ENCODE data around the gene HPD. TPM values are rescaled to one million over a fixed set of nuclear protein-coding genes. Genes with fewer than 3 reads are reported as not detected.

The HPD gene
- total RNA-seq, 1 experiment from 2014 or later = 0.39 TPM

DNA sequence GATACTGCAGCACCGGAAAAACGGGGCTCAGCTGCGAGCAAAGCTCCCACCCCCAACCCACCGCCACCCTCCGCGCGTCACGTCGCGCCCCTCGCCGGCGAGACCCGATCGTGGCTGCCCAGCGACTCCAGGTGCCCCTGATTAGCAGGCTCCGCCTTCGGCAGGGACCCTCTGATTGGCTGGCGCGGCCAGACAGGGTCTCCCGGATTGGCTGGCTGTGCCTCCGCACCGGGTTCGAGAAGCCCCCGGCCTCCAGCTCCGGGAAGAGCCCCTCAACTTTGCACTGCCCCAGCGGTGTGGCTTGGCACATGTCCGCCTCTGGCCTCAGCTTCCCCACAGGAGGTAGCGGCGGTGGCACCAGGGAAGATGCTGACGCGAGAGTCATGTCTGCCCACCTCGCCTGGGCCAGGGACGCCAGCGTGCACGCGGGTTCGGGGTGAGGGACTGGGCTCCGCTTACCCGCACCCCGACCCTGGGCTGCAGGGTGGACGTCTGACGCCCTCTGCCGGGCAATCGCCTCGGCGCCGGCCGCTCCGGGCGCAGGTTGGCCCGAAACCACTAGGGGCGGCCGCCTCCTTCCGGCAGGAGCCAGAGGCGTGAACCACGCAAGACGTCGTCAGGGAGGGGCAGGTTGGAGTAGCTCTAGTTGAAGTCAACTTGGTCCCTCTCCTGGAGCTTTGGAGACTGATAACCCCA lies 64.7 kb downstream of the HPD start (continued):
- TF ChIP-seq, protein P1, sequence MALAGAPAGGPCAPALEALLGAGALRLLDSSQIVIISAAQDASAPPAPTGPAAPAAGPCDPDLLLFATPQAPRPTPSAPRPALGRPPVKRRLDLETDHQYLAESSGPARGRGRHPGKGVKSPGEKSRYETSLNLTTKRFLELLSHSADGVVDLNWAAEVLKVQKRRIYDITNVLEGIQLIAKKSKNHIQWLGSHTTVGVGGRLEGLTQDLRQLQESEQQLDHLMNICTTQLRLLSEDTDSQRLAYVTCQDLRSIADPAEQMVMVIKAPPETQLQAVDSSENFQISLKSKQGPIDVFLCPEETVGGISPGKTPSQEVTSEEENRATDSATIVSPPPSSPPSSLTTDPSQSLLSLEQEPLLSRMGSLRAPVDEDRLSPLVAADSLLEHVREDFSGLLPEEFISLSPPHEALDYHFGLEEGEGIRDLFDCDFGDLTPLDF (CRISPR knock-in tag; IDR thresholded peaks at IDR 0.05) = peak; percentile 48; the same call in 1 of the 2 replicates
- TF ChIP-seq, protein P2, sequence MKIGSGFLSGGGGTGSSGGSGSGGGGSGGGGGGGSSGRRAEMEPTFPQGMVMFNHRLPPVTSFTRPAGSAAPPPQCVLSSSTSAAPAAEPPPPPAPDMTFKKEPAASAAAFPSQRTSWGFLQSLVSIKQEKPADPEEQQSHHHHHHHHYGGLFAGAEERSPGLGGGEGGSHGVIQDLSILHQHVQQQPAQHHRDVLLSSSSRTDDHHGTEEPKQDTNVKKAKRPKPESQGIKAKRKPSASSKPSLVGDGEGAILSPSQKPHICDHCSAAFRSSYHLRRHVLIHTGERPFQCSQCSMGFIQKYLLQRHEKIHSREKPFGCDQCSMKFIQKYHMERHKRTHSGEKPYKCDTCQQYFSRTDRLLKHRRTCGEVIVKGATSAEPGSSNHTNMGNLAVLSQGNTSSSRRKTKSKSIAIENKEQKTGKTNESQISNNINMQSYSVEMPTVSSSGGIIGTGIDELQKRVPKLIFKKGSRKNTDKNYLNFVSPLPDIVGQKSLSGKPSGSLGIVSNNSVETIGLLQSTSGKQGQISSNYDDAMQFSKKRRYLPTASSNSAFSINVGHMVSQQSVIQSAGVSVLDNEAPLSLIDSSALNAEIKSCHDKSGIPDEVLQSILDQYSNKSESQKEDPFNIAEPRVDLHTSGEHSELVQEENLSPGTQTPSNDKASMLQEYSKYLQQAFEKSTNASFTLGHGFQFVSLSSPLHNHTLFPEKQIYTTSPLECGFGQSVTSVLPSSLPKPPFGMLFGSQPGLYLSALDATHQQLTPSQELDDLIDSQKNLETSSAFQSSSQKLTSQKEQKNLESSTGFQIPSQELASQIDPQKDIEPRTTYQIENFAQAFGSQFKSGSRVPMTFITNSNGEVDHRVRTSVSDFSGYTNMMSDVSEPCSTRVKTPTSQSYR (CRISPR knock-in tag; IDR thresholded peaks at IDR 0.05) = peak; percentile 83
- TF ChIP-seq, protein P3, sequence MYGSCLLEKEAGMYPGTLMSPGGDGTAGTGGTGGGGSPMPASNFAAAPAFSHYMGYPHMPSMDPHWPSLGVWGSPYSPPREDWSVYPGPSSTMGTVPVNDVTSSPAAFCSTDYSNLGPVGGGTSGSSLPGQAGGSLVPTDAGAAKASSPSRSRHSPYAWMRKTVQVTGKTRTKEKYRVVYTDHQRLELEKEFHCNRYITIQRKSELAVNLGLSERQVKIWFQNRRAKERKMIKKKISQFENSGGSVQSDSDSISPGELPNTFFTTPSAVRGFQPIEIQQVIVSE (CRISPR knock-in tag; IDR thresholded peaks at IDR 0.05; ENCODE audit: borderline replicate concordance) = no peak
- peak; percentile 70; the same call in 1 of the 2 replicates for TF ChIP-seq NFE2L1 (CRISPR knock-in tag; IDR thresholded peaks at IDR 0.05)
- TF ChIP-seq, protein P4, sequence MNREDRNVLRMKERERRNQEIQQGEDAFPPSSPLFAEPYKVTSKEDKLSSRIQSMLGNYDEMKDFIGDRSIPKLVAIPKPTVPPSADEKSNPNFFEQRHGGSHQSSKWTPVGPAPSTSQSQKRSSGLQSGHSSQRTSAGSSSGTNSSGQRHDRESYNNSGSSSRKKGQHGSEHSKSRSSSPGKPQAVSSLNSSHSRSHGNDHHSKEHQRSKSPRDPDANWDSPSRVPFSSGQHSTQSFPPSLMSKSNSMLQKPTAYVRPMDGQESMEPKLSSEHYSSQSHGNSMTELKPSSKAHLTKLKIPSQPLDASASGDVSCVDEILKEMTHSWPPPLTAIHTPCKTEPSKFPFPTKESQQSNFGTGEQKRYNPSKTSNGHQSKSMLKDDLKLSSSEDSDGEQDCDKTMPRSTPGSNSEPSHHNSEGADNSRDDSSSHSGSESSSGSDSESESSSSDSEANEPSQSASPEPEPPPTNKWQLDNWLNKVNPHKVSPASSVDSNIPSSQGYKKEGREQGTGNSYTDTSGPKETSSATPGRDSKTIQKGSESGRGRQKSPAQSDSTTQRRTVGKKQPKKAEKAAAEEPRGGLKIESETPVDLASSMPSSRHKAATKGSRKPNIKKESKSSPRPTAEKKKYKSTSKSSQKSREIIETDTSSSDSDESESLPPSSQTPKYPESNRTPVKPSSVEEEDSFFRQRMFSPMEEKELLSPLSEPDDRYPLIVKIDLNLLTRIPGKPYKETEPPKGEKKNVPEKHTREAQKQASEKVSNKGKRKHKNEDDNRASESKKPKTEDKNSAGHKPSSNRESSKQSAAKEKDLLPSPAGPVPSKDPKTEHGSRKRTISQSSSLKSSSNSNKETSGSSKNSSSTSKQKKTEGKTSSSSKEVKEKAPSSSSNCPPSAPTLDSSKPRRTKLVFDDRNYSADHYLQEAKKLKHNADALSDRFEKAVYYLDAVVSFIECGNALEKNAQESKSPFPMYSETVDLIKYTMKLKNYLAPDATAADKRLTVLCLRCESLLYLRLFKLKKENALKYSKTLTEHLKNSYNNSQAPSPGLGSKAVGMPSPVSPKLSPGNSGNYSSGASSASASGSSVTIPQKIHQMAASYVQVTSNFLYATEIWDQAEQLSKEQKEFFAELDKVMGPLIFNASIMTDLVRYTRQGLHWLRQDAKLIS (CRISPR knock-in tag; IDR thresholded peaks at IDR 0.05; ENCODE audit: borderline replicate concordance) = peak; percentile 76; the same call in 1 of the 2 replicates
- TF ChIP-seq MXD4 (CRISPR knock-in tag; IDR thresholded peaks at IDR 0.05; ENCODE audit: borderline replicate concordance) = no peak
- TF ChIP-seq TEAD4 (CRISPR knock-in tag; IDR thresholded peaks at IDR 0.05) = no peak
- TF ChIP-seq, protein P5, sequence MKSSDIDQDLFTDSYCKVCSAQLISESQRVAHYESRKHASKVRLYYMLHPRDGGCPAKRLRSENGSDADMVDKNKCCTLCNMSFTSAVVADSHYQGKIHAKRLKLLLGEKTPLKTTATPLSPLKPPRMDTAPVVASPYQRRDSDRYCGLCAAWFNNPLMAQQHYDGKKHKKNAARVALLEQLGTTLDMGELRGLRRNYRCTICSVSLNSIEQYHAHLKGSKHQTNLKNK (CRISPR knock-in tag; IDR thresholded peaks at IDR 0.05) = peak; percentile 14; the same call in 1 of the 2 replicates
- TF ChIP-seq NR1H2 (CRISPR knock-in tag; IDR thresholded peaks at IDR 0.05) = no peak
- TF ChIP-seq, protein P6, sequence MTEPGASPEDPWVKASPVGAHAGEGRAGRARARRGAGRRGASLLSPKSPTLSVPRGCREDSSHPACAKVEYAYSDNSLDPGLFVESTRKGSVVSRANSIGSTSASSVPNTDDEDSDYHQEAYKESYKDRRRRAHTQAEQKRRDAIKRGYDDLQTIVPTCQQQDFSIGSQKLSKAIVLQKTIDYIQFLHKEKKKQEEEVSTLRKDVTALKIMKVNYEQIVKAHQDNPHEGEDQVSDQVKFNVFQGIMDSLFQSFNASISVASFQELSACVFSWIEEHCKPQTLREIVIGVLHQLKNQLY (CRISPR knock-in tag; IDR thresholded peaks at IDR 0.05) = no peak
- peak; percentile 85 for TF ChIP-seq ESRRA (CRISPR knock-in tag; IDR thresholded peaks at IDR 0.05; ENCODE audit: borderline replicate concordance)
- TF ChIP-seq, protein P7, sequence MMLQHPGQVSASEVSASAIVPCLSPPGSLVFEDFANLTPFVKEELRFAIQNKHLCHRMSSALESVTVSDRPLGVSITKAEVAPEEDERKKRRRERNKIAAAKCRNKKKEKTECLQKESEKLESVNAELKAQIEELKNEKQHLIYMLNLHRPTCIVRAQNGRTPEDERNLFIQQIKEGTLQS (CRISPR knock-in tag; conservative IDR thresholded peaks at IDR 0.05) = no peak
- TF ChIP-seq IRF2 (CRISPR knock-in tag; IDR thresholded peaks at IDR 0.05; ENCODE audit: borderline replicate concordance, low read depth) = no peak
- TF ChIP-seq ZNF263 (CRISPR knock-in tag; IDR thresholded peaks at IDR 0.05; ENCODE audit: low read depth) = peak; percentile 22; the same call in 1 of the 2 replicates
- no peak; the same call in 1 of the 2 replicates for TF ChIP-seq NR2C2 (CRISPR knock-in tag; IDR thresholded peaks at IDR 0.05)
- TF ChIP-seq, protein P8, sequence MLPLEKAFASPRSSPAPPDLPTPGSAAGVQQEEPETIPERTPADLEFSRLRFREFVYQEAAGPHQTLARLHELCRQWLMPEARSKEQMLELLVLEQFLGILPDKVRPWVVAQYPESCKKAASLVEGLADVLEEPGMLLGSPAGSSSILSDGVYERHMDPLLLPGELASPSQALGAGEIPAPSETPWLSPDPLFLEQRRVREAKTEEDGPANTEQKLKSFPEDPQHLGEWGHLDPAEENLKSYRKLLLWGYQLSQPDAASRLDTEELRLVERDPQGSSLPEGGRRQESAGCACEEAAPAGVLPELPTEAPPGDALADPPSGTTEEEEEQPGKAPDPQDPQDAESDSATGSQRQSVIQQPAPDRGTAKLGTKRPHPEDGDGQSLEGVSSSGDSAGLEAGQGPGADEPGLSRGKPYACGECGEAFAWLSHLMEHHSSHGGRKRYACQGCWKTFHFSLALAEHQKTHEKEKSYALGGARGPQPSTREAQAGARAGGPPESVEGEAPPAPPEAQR (CRISPR knock-in tag; IDR thresholded peaks at IDR 0.05) = no peak
- TF ChIP-seq, protein P9, sequence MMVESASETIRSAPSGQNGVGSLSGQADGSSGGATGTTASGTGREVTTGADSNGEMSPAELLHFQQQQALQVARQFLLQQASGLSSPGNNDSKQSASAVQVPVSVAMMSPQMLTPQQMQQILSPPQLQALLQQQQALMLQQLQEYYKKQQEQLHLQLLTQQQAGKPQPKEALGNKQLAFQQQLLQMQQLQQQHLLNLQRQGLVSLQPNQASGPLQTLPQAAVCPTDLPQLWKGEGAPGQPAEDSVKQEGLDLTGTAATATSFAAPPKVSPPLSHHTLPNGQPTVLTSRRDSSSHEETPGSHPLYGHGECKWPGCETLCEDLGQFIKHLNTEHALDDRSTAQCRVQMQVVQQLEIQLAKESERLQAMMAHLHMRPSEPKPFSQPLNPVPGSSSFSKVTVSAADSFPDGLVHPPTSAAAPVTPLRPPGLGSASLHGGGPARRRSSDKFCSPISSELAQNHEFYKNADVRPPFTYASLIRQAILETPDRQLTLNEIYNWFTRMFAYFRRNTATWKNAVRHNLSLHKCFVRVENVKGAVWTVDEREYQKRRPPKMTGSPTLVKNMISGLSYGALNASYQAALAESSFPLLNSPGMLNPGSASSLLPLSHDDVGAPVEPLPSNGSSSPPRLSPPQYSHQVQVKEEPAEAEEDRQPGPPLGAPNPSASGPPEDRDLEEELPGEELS (CRISPR knock-in tag; IDR thresholded peaks at IDR 0.05) = peak; percentile 82
- TF ChIP-seq CREB1 (CRISPR knock-in tag; IDR thresholded peaks at IDR 0.05) = peak; percentile 79
- peak; percentile 78 for TF ChIP-seq NFYB (CRISPR knock-in tag; conservative IDR thresholded peaks at IDR 0.05; ENCODE audit: low read depth)
- peak; percentile 76 for TF ChIP-seq CREM (CRISPR knock-in tag; IDR thresholded peaks at IDR 0.05)
- TF ChIP-seq HMGA2 (CRISPR knock-in tag; IDR thresholded peaks at IDR 0.05) = no peak
- TF ChIP-seq, protein P10, sequence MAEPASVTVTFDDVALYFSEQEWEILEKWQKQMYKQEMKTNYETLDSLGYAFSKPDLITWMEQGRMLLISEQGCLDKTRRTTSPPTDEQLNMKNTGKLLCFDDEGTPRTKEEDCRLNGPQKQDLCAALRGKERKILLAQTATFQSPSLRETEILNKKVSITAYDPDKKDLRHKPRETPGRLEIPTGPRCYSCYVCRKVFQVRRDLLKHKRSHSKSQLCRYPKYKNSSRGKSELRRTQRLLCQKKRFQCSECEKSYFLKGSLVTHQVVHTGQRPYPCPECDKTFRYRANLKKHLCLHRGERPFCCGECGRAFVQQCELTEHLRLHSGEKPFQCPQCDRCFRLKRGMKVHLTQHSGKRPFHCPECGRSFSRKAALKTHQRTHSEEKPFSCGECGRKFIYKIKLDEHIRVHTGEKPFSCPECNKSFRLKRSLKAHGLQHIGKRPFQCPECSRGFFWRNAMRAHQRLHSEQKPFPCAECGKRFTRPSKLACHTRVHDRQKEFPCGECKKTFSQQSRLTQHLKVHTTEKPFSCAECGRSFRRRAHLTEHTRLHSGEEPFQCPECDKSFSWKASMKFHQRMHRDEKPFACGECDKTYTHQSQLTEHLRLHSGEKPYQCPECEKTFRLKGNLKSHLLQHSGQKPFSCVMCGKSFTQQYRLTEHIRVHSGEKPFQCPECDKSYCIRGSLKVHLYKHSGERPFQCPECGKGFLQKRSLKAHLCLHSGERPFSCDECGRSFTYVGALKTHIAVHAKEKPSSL (CRISPR knock-in tag; conservative IDR thresholded peaks at IDR 0.05) = no peak
